ENCODE measurements around the gene YY1. TPM values are rescaled to one million over a fixed set of nuclear protein-coding genes. Genes with fewer than 3 reads are reported as not detected.

YY1 gene
- total and polyA plus RNA-seq, 9 of the 15 experiments (the other 6 are each of a cell fraction or from before 2014, with no cell fraction given) = 20.8 to 74.2 (median 46.7) TPM

DNA sequence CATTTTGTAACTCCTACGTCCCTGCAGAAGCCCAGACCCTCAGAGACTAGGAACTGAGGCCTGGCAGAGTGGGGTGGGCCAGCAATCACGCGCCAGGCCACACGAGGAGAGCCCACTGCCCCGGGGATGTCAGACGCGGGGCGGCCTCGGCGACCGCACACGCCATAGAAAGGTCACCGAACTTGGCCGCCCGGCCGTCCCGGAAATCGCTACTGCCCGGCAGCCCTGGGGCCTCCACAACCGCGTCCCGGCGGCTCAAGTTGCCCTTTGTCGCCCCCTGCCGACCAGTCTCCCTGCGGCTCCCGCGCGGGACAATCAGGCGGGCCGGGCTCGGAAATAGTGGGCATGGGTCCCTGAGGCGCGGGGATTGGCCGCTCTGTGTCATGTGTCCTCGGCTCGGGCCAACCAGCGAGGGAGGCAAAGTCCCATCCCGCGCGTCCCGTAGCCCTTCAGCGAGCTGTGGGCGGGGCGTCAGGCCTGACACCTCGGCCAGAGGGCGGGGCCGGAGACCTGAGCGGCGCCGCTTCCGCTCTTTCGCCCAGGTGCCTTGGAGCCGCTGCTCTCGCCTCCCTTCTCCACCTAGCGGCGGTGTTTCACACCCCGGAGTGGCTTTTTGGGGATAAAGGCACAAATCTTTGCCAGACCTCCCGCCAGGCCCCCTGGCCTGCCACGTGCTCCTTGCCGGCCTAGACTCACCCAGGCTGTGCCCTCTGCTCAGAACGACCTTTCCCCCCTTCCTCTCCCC is 46.1 kb upstream of the YY1 start (continued):
- TF ChIP-seq GTF2A2 (tag; IDR thresholded peaks at IDR 0.05) (no peak), GABPA (tag; conservative IDR thresholded peaks at IDR 0.05; ENCODE audit: low read depth) (peak; percentile 80), ZNF77 (CRISPR knock-in tag; IDR thresholded peaks at IDR 0.05) (no peak), ZNF551 (CRISPR knock-in tag; IDR thresholded peaks at IDR 0.05) (no peak), KLF6 (CRISPR knock-in tag; IDR thresholded peaks at IDR 0.05; ENCODE audit: borderline replicate concordance) (peak; percentile 33; the same call in 1 of the 2 replicates), CBX5 (IDR thresholded peaks at IDR 0.05; ENCODE audit: borderline replicate concordance, low read depth) (no peak), E2F3 (CRISPR knock-in tag; IDR thresholded peaks at IDR 0.05) (peak; percentile 64; the same call in 1 of the 2 replicates), GABPB1 (CRISPR knock-in tag; IDR thresholded peaks at IDR 0.05) (peak; percentile 87), CREM (IDR thresholded peaks at IDR 0.05; ENCODE audit: low read depth) (peak; percentile 30; the same call in 1 of the 2 replicates), NEUROD1 (IDR thresholded peaks at IDR 0.05; ENCODE audit: borderline replicate concordance, low read depth, low read length, partially characterized antibody) (peak; percentile 49), ZNF57 (CRISPR knock-in tag; IDR thresholded peaks at IDR 0.05) (no peak), ZNF436 (CRISPR knock-in tag; IDR thresholded peaks at IDR 0.05) (no peak), ZFX (CRISPR knock-in tag; IDR thresholded peaks at IDR 0.05) (peak; percentile 94), FOXK2 (conservative IDR thresholded peaks at IDR 0.05 in 1 of 2, IDR thresholded peaks at IDR 0.05 in 1 of 2; ENCODE audit: low read depth in 2 of 2) (peak in 1 of 2 experiments; percentile 14; a peak in 1 of 4 replicates)
- TF ChIP-seq, protein P1, sequence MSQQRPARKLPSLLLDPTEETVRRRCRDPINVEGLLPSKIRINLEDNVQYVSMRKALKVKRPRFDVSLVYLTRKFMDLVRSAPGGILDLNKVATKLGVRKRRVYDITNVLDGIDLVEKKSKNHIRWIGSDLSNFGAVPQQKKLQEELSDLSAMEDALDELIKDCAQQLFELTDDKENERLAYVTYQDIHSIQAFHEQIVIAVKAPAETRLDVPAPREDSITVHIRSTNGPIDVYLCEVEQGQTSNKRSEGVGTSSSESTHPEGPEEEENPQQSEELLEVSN (IDR thresholded peaks at IDR 0.05; ENCODE audit: borderline replicate concordance in 1 of 2, extremely low read depth in 1 of 2, insufficient read depth in 1 of 2, insufficient read length in 1 of 2, low read depth in 1 of 2, low read length in 1 of 2, poor library complexity in 1 of 2, severe bottlenecking in 1 of 2) = peak; percentile 78 to 87
- TF ChIP-seq, protein P2, sequence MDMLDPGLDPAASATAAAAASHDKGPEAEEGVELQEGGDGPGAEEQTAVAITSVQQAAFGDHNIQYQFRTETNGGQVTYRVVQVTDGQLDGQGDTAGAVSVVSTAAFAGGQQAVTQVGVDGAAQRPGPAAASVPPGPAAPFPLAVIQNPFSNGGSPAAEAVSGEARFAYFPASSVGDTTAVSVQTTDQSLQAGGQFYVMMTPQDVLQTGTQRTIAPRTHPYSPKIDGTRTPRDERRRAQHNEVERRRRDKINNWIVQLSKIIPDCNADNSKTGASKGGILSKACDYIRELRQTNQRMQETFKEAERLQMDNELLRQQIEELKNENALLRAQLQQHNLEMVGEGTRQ (CRISPR knock-in tag; IDR thresholded peaks at IDR 0.05) = peak; percentile 97
- TF ChIP-seq, protein P3, sequence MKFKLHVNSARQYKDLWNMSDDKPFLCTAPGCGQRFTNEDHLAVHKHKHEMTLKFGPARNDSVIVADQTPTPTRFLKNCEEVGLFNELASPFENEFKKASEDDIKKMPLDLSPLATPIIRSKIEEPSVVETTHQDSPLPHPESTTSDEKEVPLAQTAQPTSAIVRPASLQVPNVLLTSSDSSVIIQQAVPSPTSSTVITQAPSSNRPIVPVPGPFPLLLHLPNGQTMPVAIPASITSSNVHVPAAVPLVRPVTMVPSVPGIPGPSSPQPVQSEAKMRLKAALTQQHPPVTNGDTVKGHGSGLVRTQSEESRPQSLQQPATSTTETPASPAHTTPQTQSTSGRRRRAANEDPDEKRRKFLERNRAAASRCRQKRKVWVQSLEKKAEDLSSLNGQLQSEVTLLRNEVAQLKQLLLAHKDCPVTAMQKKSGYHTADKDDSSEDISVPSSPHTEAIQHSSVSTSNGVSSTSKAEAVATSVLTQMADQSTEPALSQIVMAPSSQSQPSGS (CRISPR knock-in tag; IDR thresholded peaks at IDR 0.05) = no peak
- TF ChIP-seq, protein P4, sequence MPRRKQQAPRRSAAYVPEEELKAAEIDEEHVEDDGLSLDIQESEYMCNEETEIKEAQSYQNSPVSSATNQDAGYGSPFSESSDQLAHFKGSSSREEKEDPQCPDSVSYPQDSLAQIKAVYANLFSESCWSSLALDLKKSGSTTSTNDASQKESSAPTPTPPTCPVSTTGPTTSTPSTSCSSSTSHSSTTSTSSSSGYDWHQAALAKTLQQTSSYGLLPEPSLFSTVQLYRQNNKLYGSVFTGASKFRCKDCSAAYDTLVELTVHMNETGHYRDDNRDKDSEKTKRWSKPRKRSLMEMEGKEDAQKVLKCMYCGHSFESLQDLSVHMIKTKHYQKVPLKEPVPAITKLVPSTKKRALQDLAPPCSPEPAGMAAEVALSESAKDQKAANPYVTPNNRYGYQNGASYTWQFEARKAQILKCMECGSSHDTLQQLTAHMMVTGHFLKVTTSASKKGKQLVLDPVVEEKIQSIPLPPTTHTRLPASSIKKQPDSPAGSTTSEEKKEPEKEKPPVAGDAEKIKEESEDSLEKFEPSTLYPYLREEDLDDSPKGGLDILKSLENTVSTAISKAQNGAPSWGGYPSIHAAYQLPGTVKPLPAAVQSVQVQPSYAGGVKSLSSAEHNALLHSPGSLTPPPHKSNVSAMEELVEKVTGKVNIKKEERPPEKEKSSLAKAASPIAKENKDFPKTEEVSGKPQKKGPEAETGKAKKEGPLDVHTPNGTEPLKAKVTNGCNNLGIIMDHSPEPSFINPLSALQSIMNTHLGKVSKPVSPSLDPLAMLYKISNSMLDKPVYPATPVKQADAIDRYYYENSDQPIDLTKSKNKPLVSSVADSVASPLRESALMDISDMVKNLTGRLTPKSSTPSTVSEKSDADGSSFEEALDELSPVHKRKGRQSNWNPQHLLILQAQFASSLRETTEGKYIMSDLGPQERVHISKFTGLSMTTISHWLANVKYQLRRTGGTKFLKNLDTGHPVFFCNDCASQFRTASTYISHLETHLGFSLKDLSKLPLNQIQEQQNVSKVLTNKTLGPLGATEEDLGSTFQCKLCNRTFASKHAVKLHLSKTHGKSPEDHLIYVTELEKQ (CRISPR knock-in tag; IDR thresholded peaks at IDR 0.05) = no peak
- TF ChIP-seq, protein P5, sequence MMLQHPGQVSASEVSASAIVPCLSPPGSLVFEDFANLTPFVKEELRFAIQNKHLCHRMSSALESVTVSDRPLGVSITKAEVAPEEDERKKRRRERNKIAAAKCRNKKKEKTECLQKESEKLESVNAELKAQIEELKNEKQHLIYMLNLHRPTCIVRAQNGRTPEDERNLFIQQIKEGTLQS (IDR thresholded peaks at IDR 0.05) = no peak
- TF ChIP-seq, protein P5 (CRISPR knock-in tag; conservative IDR thresholded peaks at IDR 0.05) = 0 out of 2 replicates have a peak, but pooled peaks have one; percentile 60
